Loucy (cell line): ENCODE results near the gene C11orf42.

Experiments
- H2AFZ ChIP-seq: fragments of 200-600 bp; sonication (generic); 2 replicates; pipeline ENCODE4 v1.6.0; 2016; ENCODE audit warnings: antibody characterized with exemption, mild to moderate bottlenecking, low read length, moderate library complexity
- H3F3A ChIP-seq: fragments of 200-600 bp; 2 replicates; pipeline ENCODE4 v1.6.0; 2016; ENCODE audit warnings: antibody characterized with exemption, low read depth, mild to moderate bottlenecking
- H3K27me3 ChIP-seq: fragments of 200-600 bp; sonication (generic); 2 replicates; pipeline ENCODE4 v1.6.1; 2014; ENCODE audit warnings: low read length, mild to moderate bottlenecking; ENCODE audit not compliant: insufficient read depth, poor library complexity, severe bottlenecking
- H3K36me3 ChIP-seq: fragments of 200-600 bp; sonication (generic); 2 replicates; pipeline ENCODE4 v1.6.1; 2016; ENCODE audit warnings: low read length; ENCODE audit not compliant: insufficient read depth
- H3K4me1 ChIP-seq: fragments of 200-600 bp; sonication (generic); 2 replicates; pipeline ENCODE4 v1.5.1; 2014; ENCODE audit warnings: low read length, mild to moderate bottlenecking; ENCODE audit not compliant: insufficient read depth, poor library complexity, severe bottlenecking
- H3K4me2 ChIP-seq: fragments of 200-600 bp; sonication (generic); 2 replicates; pipeline ENCODE4 v1.6.0; 2014; ENCODE audit warnings: antibody characterized with exemption, low read length, low read depth, mild to moderate bottlenecking; ENCODE audit not compliant: poor library complexity, severe bottlenecking
- H3K4me3 ChIP-seq: fragments of 200-600 bp; sonication (generic); 2 replicates; pipeline ENCODE4 v1.5.1; 2014; ENCODE audit warnings: low read length, mild to moderate bottlenecking, mixed read lengths; ENCODE audit not compliant: poor library complexity, severe bottlenecking
- H3K79me2 ChIP-seq: fragments of 200-600 bp; sonication (generic); 2 replicates; pipeline ENCODE4 v1.6.1; 2014; ENCODE audit warnings: low read length; ENCODE audit not compliant: insufficient read depth
- H3K9ac ChIP-seq: fragments of 200-600 bp; sonication (generic); 2 replicates; pipeline ENCODE4 v1.6.0; 2014; ENCODE audit warnings: mild to moderate bottlenecking, low read depth, low read length, moderate library complexity; ENCODE audit not compliant: poor library complexity, severe bottlenecking
- H3K9me2 ChIP-seq: fragments of 200-600 bp; sonication (generic); replicated peaks from 2 replicates; pipeline ENCODE4 v1.6.1; 2016; ENCODE audit warnings: low read depth, low read length, mixed read lengths
- H3K9me3 ChIP-seq: fragments of 200-600 bp; sonication (generic); 2 replicates; pipeline ENCODE4 v1.6.1; 2014; ENCODE audit warnings: mild to moderate bottlenecking, antibody characterized with exemption, low read length, low read depth; ENCODE audit not compliant: insufficient read depth
- H4K20me1 ChIP-seq: fragments of 200-600 bp; sonication (generic); 2 replicates; pipeline ENCODE4 v1.6.0; 2014; ENCODE audit warnings: antibody characterized with exemption, low read length, mild to moderate bottlenecking; ENCODE audit not compliant: insufficient read depth, poor library complexity, severe bottlenecking
- CTCF ChIP-seq: fragments of 200-600 bp; sonication (generic); conservative IDR thresholded peaks from 2 replicates; pipeline ENCODE4 v1.5.1; 2014; ENCODE audit warnings: mild to moderate bottlenecking, antibody characterized with exemption, low read length
- EZH2phosphoT487 ChIP-seq: fragments of 200-600 bp; IDR thresholded peaks from 2 replicates; pipeline ENCODE4 v1.6.1; 2018; ENCODE audit warnings: antibody characterized with exemption, mild to moderate bottlenecking, moderate library complexity, borderline replicate concordance

Gene C11orf42

GRCh38 chr11:6240781-6241180, 35.4 kb downstream of the C11orf42 start:
- no peaks in the 10 kb centered on the region for H3K79me2 ChIP-seq
- TF ChIP-seq CTCF (no peak), EZH2phosphoT487 (no peak)
- H3F3A ChIP-seq: no peaks in the 10 kb centered on the region
- H3K27me3 ChIP-seq: peaks cover 5% of the 10 kb centered on the region
- H3K9me3 ChIP-seq: no peaks in the 10 kb centered on the region
- H4K20me1 ChIP-seq: no peaks in the 10 kb centered on the region
- H3K9ac ChIP-seq: no peak overlapping the region
- no peak overlapping the region for H3K4me3 ChIP-seq
- H3K9me2 ChIP-seq: no peaks in the 10 kb centered on the region
- no peak overlapping the region for H2AFZ ChIP-seq
- H3K4me2 ChIP-seq: no peak overlapping the region
- no peaks in the 10 kb centered on the region for H3K36me3 ChIP-seq
- H3K4me1 ChIP-seq: no peaks in the 10 kb centered on the region

GRCh38 chr11:6241316-6241715, 36.0 kb downstream of the C11orf42 start:
- no peaks in the 10 kb centered on the region for H3K9me2 ChIP-seq
- no peak overlapping the region for H3K9ac ChIP-seq
- H2AFZ ChIP-seq: no peak overlapping the region
- no peaks in the 10 kb centered on the region for H4K20me1 ChIP-seq
- no peaks in the 10 kb centered on the region for H3K9me3 ChIP-seq
- peaks cover 5% of the 10 kb centered on the region for H3K27me3 ChIP-seq
- TF ChIP-seq CTCF: no peak
- no peak for TF ChIP-seq EZH2phosphoT487
- H3F3A ChIP-seq: no peaks in the 10 kb centered on the region
- no peaks in the 10 kb centered on the region for H3K36me3 ChIP-seq
- H3K4me2 ChIP-seq: no peak overlapping the region
- no peaks in the 10 kb centered on the region for H3K79me2 ChIP-seq
- no peaks in the 10 kb centered on the region for H3K4me1 ChIP-seq
- no peak overlapping the region for H3K4me3 ChIP-seq

GRCh38 chr11:6245536-6245935, 40.2 kb downstream of the C11orf42 start:
- Histone ChIP-seq H4K20me1 (no peaks in the 10 kb centered on the region), H3K27me3 (peaks cover 5% of the 10 kb centered on the region), H3F3A (no peaks in the 10 kb centered on the region), H3K9ac (no peak overlapping the region), H3K4me2 (no peak overlapping the region), H3K36me3 (no peaks in the 10 kb centered on the region), H3K9me3 (no peaks in the 10 kb centered on the region), H3K4me1 (no peaks in the 10 kb centered on the region), H3K9me2 (no peaks in the 10 kb centered on the region), H2AFZ (no peak overlapping the region), H3K4me3 (no peak overlapping the region), H3K79me2 (no peaks in the 10 kb centered on the region)
- TF ChIP-seq CTCF: no peak
- TF ChIP-seq EZH2phosphoT487: no peak
